ENCODE results near the gene HJURP. TPM values are rescaled to one million over a fixed set of nuclear protein-coding genes. Genes with fewer than 3 reads are reported as not detected.

HJURP gene, protein sequence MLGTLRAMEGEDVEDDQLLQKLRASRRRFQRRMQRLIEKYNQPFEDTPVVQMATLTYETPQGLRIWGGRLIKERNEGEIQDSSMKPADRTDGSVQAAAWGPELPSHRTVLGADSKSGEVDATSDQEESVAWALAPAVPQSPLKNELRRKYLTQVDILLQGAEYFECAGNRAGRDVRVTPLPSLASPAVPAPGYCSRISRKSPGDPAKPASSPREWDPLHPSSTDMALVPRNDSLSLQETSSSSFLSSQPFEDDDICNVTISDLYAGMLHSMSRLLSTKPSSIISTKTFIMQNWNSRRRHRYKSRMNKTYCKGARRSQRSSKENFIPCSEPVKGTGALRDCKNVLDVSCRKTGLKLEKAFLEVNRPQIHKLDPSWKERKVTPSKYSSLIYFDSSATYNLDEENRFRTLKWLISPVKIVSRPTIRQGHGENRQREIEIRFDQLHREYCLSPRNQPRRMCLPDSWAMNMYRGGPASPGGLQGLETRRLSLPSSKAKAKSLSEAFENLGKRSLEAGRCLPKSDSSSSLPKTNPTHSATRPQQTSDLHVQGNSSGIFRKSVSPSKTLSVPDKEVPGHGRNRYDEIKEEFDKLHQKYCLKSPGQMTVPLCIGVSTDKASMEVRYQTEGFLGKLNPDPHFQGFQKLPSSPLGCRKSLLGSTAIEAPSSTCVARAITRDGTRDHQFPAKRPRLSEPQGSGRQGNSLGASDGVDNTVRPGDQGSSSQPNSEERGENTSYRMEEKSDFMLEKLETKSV
- total RNA-seq = 15.7 and 46.5 TPM in 2 replicates

DNA sequence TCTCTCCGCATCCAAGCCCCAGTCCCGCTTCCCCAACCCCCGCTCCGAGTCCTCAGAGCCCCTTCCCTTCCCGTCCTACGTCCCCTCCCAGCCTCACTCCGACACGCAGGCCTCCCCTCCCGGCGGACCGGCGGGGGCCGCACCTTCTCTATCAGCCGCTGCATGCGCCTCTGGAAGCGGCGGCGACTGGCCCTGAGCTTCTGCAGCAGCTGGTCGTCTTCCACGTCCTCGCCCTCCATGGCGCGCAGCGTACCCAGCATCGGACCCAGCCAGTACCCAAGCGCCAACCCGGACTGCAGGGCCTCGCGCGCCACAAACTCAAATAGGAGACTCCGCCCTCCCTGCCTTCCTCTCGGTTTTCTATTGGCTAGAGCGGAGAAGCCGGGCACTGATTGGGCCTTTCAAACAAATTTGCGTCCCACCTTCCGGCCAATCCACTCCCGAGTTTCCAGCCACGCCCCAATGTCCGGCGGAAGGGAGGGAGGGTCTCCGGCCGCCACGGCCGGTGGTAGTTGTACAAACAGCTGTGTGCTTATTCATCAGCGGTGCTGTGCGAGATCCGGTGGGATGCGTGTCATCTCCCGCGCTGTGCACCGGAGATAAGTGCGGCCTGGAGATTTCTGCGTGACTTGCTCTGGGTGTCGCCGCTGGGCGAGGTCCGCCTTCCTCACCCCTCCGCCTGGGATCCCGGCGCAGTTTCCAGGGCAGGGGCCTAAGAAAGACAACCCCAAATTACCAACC is at the start of gene HJURP:
HJURP (minus strand) TSS at position 295 of the 741 bp plus-strand sequence; CDS start at position 260, 35 bp downstream.

DNA sequence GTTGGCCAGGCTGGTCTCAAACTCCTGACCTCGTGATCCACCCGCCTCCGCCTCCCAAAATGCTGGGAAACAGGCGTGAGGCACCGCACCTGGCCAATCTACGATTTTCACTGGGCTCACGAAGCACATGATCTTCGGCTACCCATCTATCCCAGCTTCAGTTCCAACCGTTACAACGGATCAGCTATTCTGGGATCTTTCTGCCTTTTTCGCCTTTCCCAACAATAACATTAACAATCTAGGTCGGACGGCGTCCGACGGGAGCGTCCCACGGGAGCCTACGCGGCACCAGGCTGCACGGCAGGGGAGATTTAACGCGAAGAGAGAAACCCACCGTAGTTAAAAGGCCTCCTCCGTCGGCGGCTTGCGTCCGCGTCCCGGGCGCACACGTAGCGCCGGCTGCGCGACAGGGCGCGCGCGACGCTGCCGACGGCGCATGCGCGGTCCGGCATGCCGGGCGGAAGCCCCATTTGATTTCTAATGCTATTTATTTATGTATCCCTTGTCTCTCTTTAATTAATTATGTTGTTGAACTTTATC is 13.7 kb upstream of the HJURP start, which contains the start of gene MSL3B:
MSL3B (minus strand) TSS at position 394 of the 540 bp plus-strand sequence.

Other genes with a start within 250 kb of the HJURP start
- 0.12 TPM in 1 of 2 replicates, not detected in the other for gene UGT1A8, start 236.9 kb downstream of the HJURP start, total RNA-seq
- 0.11 TPM in 1 of 2 replicates, not detected in the other for gene UGT1A10, start 218.1 kb downstream of the HJURP start, total RNA-seq
- gene UGT1A9, start 182.6 kb downstream of the HJURP start, total RNA-seq = not detected in 2 replicates
- gene UGT1A7, start 172.6 kb downstream of the HJURP start, total RNA-seq = not detected in 2 replicates
- not detected in 2 replicates for gene UGT1A6, start 161.6 kb downstream of the HJURP start, total RNA-seq
- not detected in 2 replicates for gene UGT1A5, start 141.6 kb downstream of the HJURP start, total RNA-seq
- not detected in 2 replicates for gene UGT1A4, start 135.8 kb downstream of the HJURP start, total RNA-seq
- not detected in 2 replicates for gene UGT1A3, start 125.5 kb downstream of the HJURP start, total RNA-seq
- gene UGT1A1, start 94.3 kb downstream of the HJURP start, total RNA-seq = not detected in 2 replicates
- not detected in 2 replicates for gene MROH2A, start 76.2 kb downstream of the HJURP start, total RNA-seq
- 0.12 TPM in 1 of 2 replicates, not detected in the other for gene TRPM8, start 62.8 kb upstream of the HJURP start, total RNA-seq
- gene SPP2, start 196.2 kb upstream of the HJURP start, total RNA-seq = not detected in 2 replicates

All from uterine smooth muscle cell (primary cell).